SK-N-SH treated with all-trans-retinoic acid at 6 μM for 48 hours (cell line): ENCODE data around the gene CRTC3.
"Not testable (repeated sequence)": the region's sequence is repeated elsewhere in the genome, so short reads cannot be mapped to it uniquely, and the experiment has no call there.

Experiments used
- ATAC-seq: fragments of 200-7000 bp; cut with Tn5 transposase; 3 replicates; pipeline ENCODE4 v1.9.1; 2020; ENCODE audit warnings: mild to moderate bottlenecking, moderate library complexity
- ARNTL ChIP-seq: fragments of 450-650 bp; formaldehyde crosslinking; IDR thresholded peaks from 2 replicates; pipeline ENCODE4 v1.5.0; 2020; ENCODE audit warnings: low read depth, mild to moderate bottlenecking, moderate library complexity, borderline replicate concordance
- BACH2 ChIP-seq: fragments of 250-450 bp; sonication (Bioruptor Pico); IDR thresholded peaks from 2 replicates; pipeline ENCODE4 v1.9.0; 2021; ENCODE audit warnings: mild to moderate bottlenecking, borderline replicate concordance
- CREB5 ChIP-seq: fragments of 250-450 bp; sonication (Bioruptor Pico); IDR thresholded peaks from 2 replicates; pipeline ENCODE4 v1.5.1; 2020; ENCODE audit warnings: low read depth, mild to moderate bottlenecking, moderate library complexity
- CSDC2 ChIP-seq: fragments of 250-450 bp; sonication (Bioruptor Pico); IDR thresholded peaks from 2 replicates; pipeline ENCODE4 v1.5.0; 2020; ENCODE audit warnings: mild to moderate bottlenecking, moderate library complexity
- CSRNP3 ChIP-seq: fragments of 250-450 bp; sonication (Bioruptor Pico); IDR thresholded peaks from 2 replicates; pipeline ENCODE4 v1.5.1; 2021; ENCODE audit warnings: mild to moderate bottlenecking, moderate library complexity
- ESRRG ChIP-seq: fragments of 250-450 bp; sonication (Bioruptor Pico); IDR thresholded peaks from 2 replicates; pipeline ENCODE4 v1.6.1; 2021; ENCODE audit warnings: mild to moderate bottlenecking
- OSR1 ChIP-seq: fragments of 250-450 bp; sonication (Bioruptor Pico); IDR thresholded peaks from 2 replicates; pipeline ENCODE4 v1.8.0; 2022; ENCODE audit warnings: moderate library complexity, mild to moderate bottlenecking, inconsistent platforms
- PPARA ChIP-seq: fragments of 250-450 bp; sonication (Bioruptor Pico); IDR thresholded peaks from 2 replicates; pipeline ENCODE4 v1.5.0; 2020; ENCODE audit warnings: mild to moderate bottlenecking, borderline replicate concordance
- SNAI2 ChIP-seq: fragments of 250-450 bp; sonication (Bioruptor Pico); IDR thresholded peaks from 2 replicates; pipeline ENCODE4 v1.5.0; 2020; ENCODE audit warnings: mild to moderate bottlenecking, moderate library complexity
- TCF4 ChIP-seq: fragments of 250-450 bp; sonication (Bioruptor Pico); IDR thresholded peaks from 2 replicates; pipeline ENCODE4 v1.8.0; 2021; ENCODE audit warnings: mild to moderate bottlenecking, moderate library complexity, borderline replicate concordance
- TOX ChIP-seq: fragments of 250-450 bp; sonication (Bioruptor Pico); IDR thresholded peaks from 2 replicates; pipeline ENCODE4 v1.8.0; 2021; ENCODE audit warnings: mild to moderate bottlenecking, moderate library complexity, borderline replicate concordance
- ZC3H10 ChIP-seq: fragments of 250-450 bp; sonication (Bioruptor Pico); IDR thresholded peaks from 2 replicates; pipeline ENCODE4 v1.5.1; 2021; ENCODE audit warnings: mild to moderate bottlenecking, moderate library complexity
- ZNF565 ChIP-seq: fragments of 450-650 bp; formaldehyde crosslinking; conservative IDR thresholded peaks from 2 replicates; pipeline ENCODE4 v1.5.0; 2020; ENCODE audit warnings: low read depth, mild to moderate bottlenecking, moderate library complexity
- ZNF8 ChIP-seq: fragments of 450-650 bp; formaldehyde crosslinking; IDR thresholded peaks from 2 replicates; pipeline ENCODE4 v1.5.0; 2020; ENCODE audit warnings: mild to moderate bottlenecking, moderate library complexity
- TF ChIP-seq, protein P1 (sequence below): fragments of 250-450 bp; sonication (Bioruptor Pico); IDR thresholded peaks from 2 replicates; pipeline ENCODE4 v1.5.0; 2020; ENCODE audit warnings: mild to moderate bottlenecking, moderate library complexity
- TF ChIP-seq, protein P2 (sequence below): fragments of 250-450 bp; sonication (Bioruptor Pico); IDR thresholded peaks from 2 replicates; pipeline ENCODE4 v1.8.0; 2021; ENCODE audit warnings: low read depth, mild to moderate bottlenecking, moderate library complexity, borderline replicate concordance

Gene CRTC3

GRCh38 chr15:90501898-90502297, 27.8 kb upstream of the CRTC3 start (continued):
- TF ChIP-seq, protein P1, sequence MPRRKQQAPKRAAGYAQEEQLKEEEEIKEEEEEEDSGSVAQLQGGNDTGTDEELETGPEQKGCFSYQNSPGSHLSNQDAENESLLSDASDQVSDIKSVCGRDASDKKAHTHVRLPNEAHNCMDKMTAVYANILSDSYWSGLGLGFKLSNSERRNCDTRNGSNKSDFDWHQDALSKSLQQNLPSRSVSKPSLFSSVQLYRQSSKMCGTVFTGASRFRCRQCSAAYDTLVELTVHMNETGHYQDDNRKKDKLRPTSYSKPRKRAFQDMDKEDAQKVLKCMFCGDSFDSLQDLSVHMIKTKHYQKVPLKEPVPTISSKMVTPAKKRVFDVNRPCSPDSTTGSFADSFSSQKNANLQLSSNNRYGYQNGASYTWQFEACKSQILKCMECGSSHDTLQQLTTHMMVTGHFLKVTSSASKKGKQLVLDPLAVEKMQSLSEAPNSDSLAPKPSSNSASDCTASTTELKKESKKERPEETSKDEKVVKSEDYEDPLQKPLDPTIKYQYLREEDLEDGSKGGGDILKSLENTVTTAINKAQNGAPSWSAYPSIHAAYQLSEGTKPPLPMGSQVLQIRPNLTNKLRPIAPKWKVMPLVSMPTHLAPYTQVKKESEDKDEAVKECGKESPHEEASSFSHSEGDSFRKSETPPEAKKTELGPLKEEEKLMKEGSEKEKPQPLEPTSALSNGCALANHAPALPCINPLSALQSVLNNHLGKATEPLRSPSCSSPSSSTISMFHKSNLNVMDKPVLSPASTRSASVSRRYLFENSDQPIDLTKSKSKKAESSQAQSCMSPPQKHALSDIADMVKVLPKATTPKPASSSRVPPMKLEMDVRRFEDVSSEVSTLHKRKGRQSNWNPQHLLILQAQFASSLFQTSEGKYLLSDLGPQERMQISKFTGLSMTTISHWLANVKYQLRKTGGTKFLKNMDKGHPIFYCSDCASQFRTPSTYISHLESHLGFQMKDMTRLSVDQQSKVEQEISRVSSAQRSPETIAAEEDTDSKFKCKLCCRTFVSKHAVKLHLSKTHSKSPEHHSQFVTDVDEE (CRISPR knock-in tag): no peak
- TF ChIP-seq ZNF565 (CRISPR knock-in tag): no peak
- TF ChIP-seq, all 23 proteins: peak for 0

DNA sequence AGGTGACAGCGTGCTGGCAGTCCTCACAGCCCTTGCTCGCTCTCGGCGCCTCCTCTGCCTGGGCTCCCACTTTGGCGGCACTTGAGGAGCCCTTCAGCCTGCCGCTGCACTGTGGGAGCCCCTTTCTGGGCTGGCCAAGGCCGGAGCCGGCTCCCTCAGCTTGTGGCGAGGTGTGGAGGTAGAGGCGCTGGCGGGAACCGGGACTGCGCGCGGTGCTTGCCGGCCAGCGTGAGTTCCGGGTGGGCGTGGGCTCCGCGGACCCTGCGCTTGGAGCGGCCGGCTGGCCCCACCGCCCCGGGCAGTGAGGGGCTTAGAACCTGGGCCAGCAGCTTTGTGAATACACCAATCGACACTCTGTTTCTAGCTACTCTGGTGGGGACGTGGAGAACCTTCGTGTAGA, 18.9 kb upstream of the CRTC3 start:
- ATAC-seq: not testable (repeated sequence)

GRCh38 chr15:90511211-90511618, 18.5 kb upstream of the CRTC3 start:
- not testable (repeated sequence) for ATAC-seq

GRCh38 chr15:90512276-90512675, 17.4 kb upstream of the CRTC3 start:
- TF ChIP-seq ESRRG (CRISPR knock-in tag) (no peak), SNAI2 (CRISPR knock-in tag) (no peak)
- no peak for ATAC-seq

- no peak for ATAC-seq
- TF ChIP-seq ESRRG (CRISPR knock-in tag): no peak
- no peak for TF ChIP-seq BACH2 (CRISPR knock-in tag)
- no peak for TF ChIP-seq TCF4 (CRISPR knock-in tag)
- TF ChIP-seq, protein P2, sequence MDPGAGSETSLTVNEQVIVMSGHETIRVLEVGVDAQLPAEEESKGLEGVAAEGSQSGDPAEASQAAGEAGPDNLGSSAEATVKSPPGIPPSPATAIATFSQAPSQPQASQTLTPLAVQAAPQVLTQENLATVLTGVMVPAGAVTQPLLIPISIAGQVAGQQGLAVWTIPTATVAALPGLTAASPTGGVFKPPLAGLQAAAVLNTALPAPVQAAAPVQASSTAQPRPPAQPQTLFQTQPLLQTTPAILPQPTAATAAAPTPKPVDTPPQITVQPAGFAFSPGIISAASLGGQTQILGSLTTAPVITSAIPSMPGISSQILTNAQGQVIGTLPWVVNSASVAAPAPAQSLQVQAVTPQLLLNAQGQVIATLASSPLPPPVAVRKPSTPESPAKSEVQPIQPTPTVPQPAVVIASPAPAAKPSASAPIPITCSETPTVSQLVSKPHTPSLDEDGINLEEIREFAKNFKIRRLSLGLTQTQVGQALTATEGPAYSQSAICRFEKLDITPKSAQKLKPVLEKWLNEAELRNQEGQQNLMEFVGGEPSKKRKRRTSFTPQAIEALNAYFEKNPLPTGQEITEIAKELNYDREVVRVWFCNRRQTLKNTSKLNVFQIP (CRISPR knock-in tag): no peak
- TF ChIP-seq CREB5 (CRISPR knock-in tag): no peak
- TF ChIP-seq PPARA (CRISPR knock-in tag): no peak
- TF ChIP-seq CSDC2 (CRISPR knock-in tag): no peak
- no peak for TF ChIP-seq SNAI2 (CRISPR knock-in tag)
- TF ChIP-seq TOX: no peak
- TF ChIP-seq ARNTL (CRISPR knock-in tag): no peak
- TF ChIP-seq OSR1 (CRISPR knock-in tag): no peak
- TF ChIP-seq ZNF8 (CRISPR knock-in tag): no peak
Observed at GRCh38 chr15:90512981-90513380, 16.7 kb upstream of the CRTC3 start.

DNA sequence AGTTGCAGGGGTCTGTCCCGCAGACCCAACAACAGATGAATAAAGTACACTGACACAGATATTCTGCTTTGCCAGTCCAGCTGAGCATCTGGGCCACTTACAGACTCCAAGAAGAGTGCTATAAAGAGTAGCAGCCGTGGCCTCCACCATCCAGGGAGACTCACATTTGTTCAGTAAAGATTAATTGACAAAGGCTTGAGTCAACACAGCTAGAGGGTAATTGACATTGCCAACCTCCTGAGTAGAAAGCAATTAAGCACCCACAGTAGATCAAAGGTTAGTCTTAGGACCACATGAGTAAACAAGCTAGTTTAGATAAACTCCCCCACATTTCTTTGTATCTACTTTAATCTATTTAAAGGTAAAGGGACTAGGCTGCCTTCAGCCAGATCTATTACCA, 16.3 kb upstream of the CRTC3 start:
- ATAC-seq: no peak
- no peak for TF ChIP-seq ARNTL (CRISPR knock-in tag)
- TF ChIP-seq ZC3H10 (CRISPR knock-in tag): no peak
- no peak for TF ChIP-seq ESRRG (CRISPR knock-in tag)
- no peak for TF ChIP-seq SNAI2 (CRISPR knock-in tag)
- no peak for TF ChIP-seq CSRNP3
- TF ChIP-seq ZNF565 (CRISPR knock-in tag): no peak
- TF ChIP-seq CREB5 (CRISPR knock-in tag): no peak

GRCh38 chr15:90513893-90514292, 15.8 kb upstream of the CRTC3 start:
- not testable (repeated sequence) for ATAC-seq
